Neuronal stem cell (in vitro differentiated cells): Measurements from ENCODE around the gene ERCC3.

Experiments
- DNase-seq: peaks from one replicate; pipeline ENCODE4 v3.0.0-alpha.2; 2013; ENCODE audit warnings: low spot score
- H2AFZ ChIP-seq: one replicate; pipeline ENCODE4 v1.6.1; 2013; ENCODE audit warnings: mild to moderate bottlenecking, low read length, inconsistent platforms
- H2AK5ac ChIP-seq: 2 replicates; pipeline ENCODE4 v1.6.1; 2013; ENCODE audit warnings: low read depth, mild to moderate bottlenecking, inconsistent platforms, low read length, moderate library complexity, mixed read lengths
- H2BK120ac ChIP-seq: 2 replicates; pipeline ENCODE4 v1.6.1; 2013; ENCODE audit warnings: low read depth, mild to moderate bottlenecking, inconsistent platforms, low read length, moderate library complexity, mixed read lengths
- H2BK12ac ChIP-seq: one replicate; pipeline ENCODE4 v1.6.1; 2013; ENCODE audit warnings: low read length, inconsistent platforms
- H2BK15ac ChIP-seq: 2 replicates; pipeline ENCODE4 v1.6.1; 2013; ENCODE audit warnings: mild to moderate bottlenecking, low read length, inconsistent platforms, mixed read lengths
- H2BK5ac ChIP-seq: one replicate; pipeline ENCODE4 v1.6.1; 2013; ENCODE audit warnings: inconsistent platforms, mild to moderate bottlenecking, low read length, moderate library complexity
- H3K14ac ChIP-seq: one replicate; pipeline ENCODE4 v1.6.1; 2013; ENCODE audit warnings: low read length, inconsistent platforms
- H3K18ac ChIP-seq: 2 replicates; pipeline ENCODE4 v1.6.1; 2013; ENCODE audit warnings: low read length, inconsistent platforms
- H3K23ac ChIP-seq: 2 replicates; pipeline ENCODE4 v1.6.1; 2013; ENCODE audit warnings: low read depth, mild to moderate bottlenecking, mixed read lengths, low read length, inconsistent platforms; ENCODE audit not compliant: poor library complexity
- H3K27ac ChIP-seq: replicated peaks from 3 replicates; pipeline ENCODE4 v1.5.1; 2013; ENCODE audit warnings: low read length, inconsistent platforms
- H3K27me3 ChIP-seq, 3 experiments: 2 replicates each; pipeline ENCODE4 v1.6.1; 2013; ENCODE audit warnings: low read length in 3 of 3, mild to moderate bottlenecking in 2 of 3, inconsistent platforms in 1 of 3, low read depth in 1 of 3, mixed read lengths in 1 of 3, moderate library complexity in 1 of 3; ENCODE audit not compliant: control insufficient read depth in 3 of 3, insufficient read depth in 3 of 3
- H3K36me3 ChIP-seq, 2 donors: replicated peaks in 1 of 2; 2 replicates each; pipeline ENCODE4 v1.6.1; 2013; ENCODE audit warnings: low read length in 2 of 2; ENCODE audit not compliant: control insufficient read depth in 2 of 2, insufficient read depth in 2 of 2
- H3K4ac ChIP-seq: 2 replicates; pipeline ENCODE4 v1.6.1; 2013; ENCODE audit warnings: inconsistent platforms, mild to moderate bottlenecking, low read length, moderate library complexity
- H3K4me1 ChIP-seq, 2 donors: 1 replicate in 1 of 2; 2 replicates in 1 of 2; pipeline ENCODE4 v1.6.1; 2013; ENCODE audit warnings: low read length in 2 of 2, low read depth in 1 of 2; ENCODE audit not compliant: control insufficient read depth in 2 of 2, insufficient read depth in 1 of 2
- H3K4me2 ChIP-seq: one replicate; pipeline ENCODE4 v1.6.1; 2013; ENCODE audit warnings: mild to moderate bottlenecking, low read length, inconsistent platforms; ENCODE audit not compliant: insufficient read depth, poor library complexity, severe bottlenecking
- H3K4me3 ChIP-seq, 2 donors: 2 replicates each; pipeline ENCODE4 v1.5.1; 2013; ENCODE audit warnings: low read length in 2 of 2, mild to moderate bottlenecking in 2 of 2, inconsistent platforms in 1 of 2, moderate library complexity in 1 of 2
- H3K79me1 ChIP-seq: one replicate; pipeline ENCODE4 v1.6.1; 2013; ENCODE audit warnings: low read depth, mild to moderate bottlenecking, inconsistent platforms, low read length, moderate library complexity
- H3K9ac ChIP-seq: one replicate; pipeline ENCODE4 v1.6.1; 2013; ENCODE audit warnings: mild to moderate bottlenecking, low read depth, low read length, inconsistent platforms; ENCODE audit not compliant: poor library complexity
- H3K9me3 ChIP-seq, 2 donors: replicated peaks in 1 of 2; 2 replicates each; pipeline versions ENCODE3 to v1.6.1; 2013; ENCODE audit warnings: low read length in 2 of 2, mild to moderate bottlenecking in 2 of 2, inconsistent platforms in 1 of 2, low read depth in 1 of 2, mixed read lengths in 1 of 2, moderate library complexity in 1 of 2; ENCODE audit not compliant: control insufficient read depth in 2 of 2, insufficient read depth in 1 of 2
- H4K8ac ChIP-seq: one replicate; pipeline ENCODE4 v1.6.1; 2013; ENCODE audit warnings: low read depth, mild to moderate bottlenecking, inconsistent platforms, low read length, moderate library complexity
- H4K91ac ChIP-seq: one replicate; pipeline ENCODE4 v1.6.1; 2013; ENCODE audit warnings: low read length, low read depth, mild to moderate bottlenecking, inconsistent platforms; ENCODE audit not compliant: poor library complexity
- WGBS, 2 donors: extraction: QIAGEN DNeasy Blood & Tissue Kit; methylation state at CpG; one replicate each; pipeline ENCODE4 v1.1.7; 2013; ENCODE audit warnings: missing lambda C conversion rate in 2 of 2, mixed read lengths in 1 of 2; ENCODE audit not compliant: insufficient read length in 2 of 2, insufficient replicate concordance in 1 of 2; ENCODE audit errors: extremely low coverage in 2 of 2; 5-methylcytosine and 5-hydroxymethylcytosine counted together

ERCC3 gene

GRCh38 chr2:127320586-127321275 lies 26.8 kb upstream of the ERCC3 start:
- no peak overlapping the region for H3K4me2 ChIP-seq
- H2BK5ac ChIP-seq, result no peak overlapping the region
- no peak overlapping the region for H3K9ac ChIP-seq
- no peak overlapping the region for H2BK15ac ChIP-seq
- peaks cover 0 to 15% of the 10 kb centered on the region in 2 donors for H3K9me3 ChIP-seq
- no CpG with 5 or more reads among the region's 1 CpG for WGBS, 2 donors
- H3K27ac ChIP-seq, result no peak overlapping the region
- H3K23ac ChIP-seq, result no peak overlapping the region
- H3K18ac ChIP-seq, result no peak overlapping the region
- H3K4me3 ChIP-seq, result no peak overlapping the region
- DNase-seq, result no peak
- no peaks in the 10 kb centered on the region for H3K27me3 ChIP-seq
- H2AFZ ChIP-seq, result no peak overlapping the region
- H3K14ac ChIP-seq, result no peak overlapping the region
- H3K4me1 ChIP-seq, result no peaks in the 10 kb centered on the region
- H3K79me1 ChIP-seq, result no peaks in the 10 kb centered on the region
- H2BK12ac ChIP-seq, result no peak overlapping the region
- H3K36me3 ChIP-seq, result peaks cover 9 to 88% of the 10 kb centered on the region in 2 donors
- H4K91ac ChIP-seq, result no peak overlapping the region
- no peak overlapping the region for H2AK5ac ChIP-seq
- no peak overlapping the region for H3K4ac ChIP-seq
- no peak overlapping the region for H2BK120ac ChIP-seq
- H4K8ac ChIP-seq, result no peak overlapping the region

- no peak overlapping the region for H3K27ac ChIP-seq
- no peaks in the 10 kb centered on the region for H3K79me1 ChIP-seq
- DNase-seq, result no peak
- H3K27me3 ChIP-seq, result no peaks in the 10 kb centered on the region
- H2AFZ ChIP-seq, result no peak overlapping the region
- H3K23ac ChIP-seq, result no peak overlapping the region
- H3K14ac ChIP-seq, result no peak overlapping the region
- no CpG with 5 or more reads among the region's 1 CpG for WGBS, 2 donors
- H3K4ac ChIP-seq, result no peak overlapping the region
- no peak overlapping the region for H3K4me3 ChIP-seq
- H2BK15ac ChIP-seq, result no peak overlapping the region
- no peak overlapping the region for H2BK120ac ChIP-seq
- H3K4me1 ChIP-seq, result no peaks in the 10 kb centered on the region
- no peak overlapping the region for H4K91ac ChIP-seq
- H2BK12ac ChIP-seq, result no peak overlapping the region
- no peak overlapping the region for H3K9ac ChIP-seq
- no peak overlapping the region for H3K4me2 ChIP-seq
- H3K36me3 ChIP-seq, result peaks cover 9 to 88% of the 10 kb centered on the region in 2 donors
- no peak overlapping the region for H4K8ac ChIP-seq
- no peak overlapping the region for H3K18ac ChIP-seq
- no peak overlapping the region for H2AK5ac ChIP-seq
- H3K9me3 ChIP-seq, result peaks cover 0 to 15% of the 10 kb centered on the region in 2 donors
- no peak overlapping the region for H2BK5ac ChIP-seq
Measured at GRCh38 chr2:127320067-127320466, 26.1 kb upstream of the ERCC3 start.

GRCh38 chr2:127314193-127314988 lies 20.4 kb upstream of the ERCC3 start:
- no peak overlapping the region for H3K4ac ChIP-seq
- no CpG with 5 or more reads among the region's 7 CpGs for WGBS, 2 donors
- H2BK120ac ChIP-seq, result no peak overlapping the region
- no peaks in the 10 kb centered on the region for H3K9me3 ChIP-seq
- peaks cover 0 to 2% of the 10 kb centered on the region in 2 donors for H3K4me1 ChIP-seq
- no peak overlapping the region for H2AK5ac ChIP-seq
- no peak overlapping the region for H3K9ac ChIP-seq
- H3K18ac ChIP-seq, result no peak overlapping the region
- H3K27ac ChIP-seq, result no peak overlapping the region
- H3K79me1 ChIP-seq, result no peaks in the 10 kb centered on the region
- no peak for DNase-seq
- H3K14ac ChIP-seq, result no peak overlapping the region
- H4K8ac ChIP-seq, result no peak overlapping the region
- no peak overlapping the region for H3K4me2 ChIP-seq
- no peak overlapping the region for H2BK5ac ChIP-seq
- peaks cover 12 to 96% of the 10 kb centered on the region in 2 donors for H3K36me3 ChIP-seq
- H3K27me3 ChIP-seq, result no peaks in the 10 kb centered on the region
- no peak overlapping the region for H2BK12ac ChIP-seq
- H2BK15ac ChIP-seq, result no peak overlapping the region
- no peak overlapping the region for H2AFZ ChIP-seq
- H4K91ac ChIP-seq, result no peak overlapping the region
- H3K23ac ChIP-seq, result no peak overlapping the region
- H3K4me3 ChIP-seq, result no peak overlapping the region

- H3K4me3 ChIP-seq, result no peak overlapping the region
- H3K79me1 ChIP-seq, result no peaks in the 10 kb centered on the region
- no peak overlapping the region for H3K27ac ChIP-seq
- H3K4me2 ChIP-seq, result no peak overlapping the region
- no peak overlapping the region for H4K8ac ChIP-seq
- H3K14ac ChIP-seq, result no peak overlapping the region
- H2BK15ac ChIP-seq, result no peak overlapping the region
- no peak overlapping the region for H2BK12ac ChIP-seq
- H3K9ac ChIP-seq, result no peak overlapping the region
- H2BK5ac ChIP-seq, result no peak overlapping the region
- no peaks in the 10 kb centered on the region for H3K27me3 ChIP-seq
- no peak overlapping the region for H2BK120ac ChIP-seq
- peaks cover 0 to 2% of the 10 kb centered on the region in 2 donors for H3K4me1 ChIP-seq
- DNase-seq, result no peak
- H3K18ac ChIP-seq, result no peak overlapping the region
- no peak overlapping the region for H4K91ac ChIP-seq
- no peak overlapping the region for H3K23ac ChIP-seq
- H2AFZ ChIP-seq, result no peak overlapping the region
- no CpG with 5 or more reads among the region's 3 CpGs for WGBS, 2 donors
- no peaks in the 10 kb centered on the region for H3K9me3 ChIP-seq
- no peak overlapping the region for H2AK5ac ChIP-seq
- H3K4ac ChIP-seq, result no peak overlapping the region
- H3K36me3 ChIP-seq, result peaks cover 12 to 94% of the 10 kb centered on the region in 2 donors
Measured at GRCh38 chr2:127313406-127313805, 19.5 kb upstream of the ERCC3 start.
